GM11168 (cell line): ENCODE measurements around the gene BCAS4.
"Not testable (repeated sequence)": the region's sequence is repeated elsewhere in the genome, so short reads cannot be mapped to it uniquely, and the experiment has no call there.

Source experiments
- in situ Hi-C: fragments of 300-500 bp; cut with MboI; formaldehyde crosslinking; loops from one replicate; pipeline ENCODE4 v1.12.0; 2022; ENCODE audit warnings: low sequenced_read_pairs; ENCODE audit not compliant: unreplicated experiment

The BCAS4 gene

DNA sequence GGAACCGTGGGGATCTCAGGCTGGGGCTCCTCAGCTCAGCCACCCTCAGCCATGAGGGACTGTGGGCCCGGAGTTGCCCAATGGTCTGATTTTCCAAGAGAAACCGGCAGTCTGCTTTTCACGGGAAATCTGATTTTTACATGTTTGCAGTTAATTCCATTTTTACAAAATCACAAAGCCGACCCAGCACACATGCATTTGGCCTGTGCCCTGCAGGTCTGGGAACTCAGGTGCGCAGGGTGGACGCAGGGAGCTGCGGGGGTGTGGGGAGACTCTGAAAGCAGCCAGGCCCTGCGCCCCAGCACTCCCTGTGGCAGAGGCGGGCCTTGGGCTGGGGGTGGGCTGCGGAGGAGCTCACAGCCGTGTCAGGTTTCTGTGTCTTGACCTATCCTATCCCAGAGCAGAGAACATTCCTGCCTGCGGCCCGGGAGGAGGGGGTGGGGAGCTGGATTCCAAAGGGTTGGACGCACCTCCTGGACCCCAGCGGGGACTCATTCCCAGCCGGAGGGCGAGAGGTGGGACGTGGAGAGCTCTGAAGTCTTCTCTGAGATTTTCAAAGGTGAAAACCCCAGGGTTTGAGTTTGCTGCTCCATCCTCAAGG lies 75.8 kb downstream of the BCAS4 start:
- in situ Hi-C loops, result no loop called here

GRCh38 chr20:50872560-50873425 lies 77.9 kb downstream of the BCAS4 start:
- in situ Hi-C loops, result no loop called here

DNA sequence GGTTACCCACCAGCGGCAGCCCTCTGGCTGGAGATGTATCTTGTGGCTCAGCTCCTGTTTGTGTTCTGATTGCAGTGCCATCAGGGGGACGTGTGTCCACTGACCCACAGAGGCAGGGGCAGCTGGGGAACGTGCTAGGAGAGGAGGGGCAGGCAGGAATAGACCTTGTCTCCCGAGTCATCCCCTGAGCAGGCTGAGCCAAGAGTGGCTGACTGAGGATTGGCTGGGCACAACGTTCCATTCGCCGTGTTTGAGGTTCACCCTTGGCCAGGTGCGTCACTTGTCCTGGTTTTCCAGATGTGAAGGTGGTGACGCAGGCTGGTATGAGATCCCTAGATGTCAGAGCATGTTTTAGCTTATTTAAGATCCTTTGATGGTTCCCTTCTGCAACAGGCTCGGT lies 78.7 kb downstream of the BCAS4 start:
- in situ Hi-C loops, result no loop called here

- in situ Hi-C loops, result no loop called here
These were observed 79.4 kb downstream of the BCAS4 start for GRCh38 chr20:50874111-50874757.

DNA sequence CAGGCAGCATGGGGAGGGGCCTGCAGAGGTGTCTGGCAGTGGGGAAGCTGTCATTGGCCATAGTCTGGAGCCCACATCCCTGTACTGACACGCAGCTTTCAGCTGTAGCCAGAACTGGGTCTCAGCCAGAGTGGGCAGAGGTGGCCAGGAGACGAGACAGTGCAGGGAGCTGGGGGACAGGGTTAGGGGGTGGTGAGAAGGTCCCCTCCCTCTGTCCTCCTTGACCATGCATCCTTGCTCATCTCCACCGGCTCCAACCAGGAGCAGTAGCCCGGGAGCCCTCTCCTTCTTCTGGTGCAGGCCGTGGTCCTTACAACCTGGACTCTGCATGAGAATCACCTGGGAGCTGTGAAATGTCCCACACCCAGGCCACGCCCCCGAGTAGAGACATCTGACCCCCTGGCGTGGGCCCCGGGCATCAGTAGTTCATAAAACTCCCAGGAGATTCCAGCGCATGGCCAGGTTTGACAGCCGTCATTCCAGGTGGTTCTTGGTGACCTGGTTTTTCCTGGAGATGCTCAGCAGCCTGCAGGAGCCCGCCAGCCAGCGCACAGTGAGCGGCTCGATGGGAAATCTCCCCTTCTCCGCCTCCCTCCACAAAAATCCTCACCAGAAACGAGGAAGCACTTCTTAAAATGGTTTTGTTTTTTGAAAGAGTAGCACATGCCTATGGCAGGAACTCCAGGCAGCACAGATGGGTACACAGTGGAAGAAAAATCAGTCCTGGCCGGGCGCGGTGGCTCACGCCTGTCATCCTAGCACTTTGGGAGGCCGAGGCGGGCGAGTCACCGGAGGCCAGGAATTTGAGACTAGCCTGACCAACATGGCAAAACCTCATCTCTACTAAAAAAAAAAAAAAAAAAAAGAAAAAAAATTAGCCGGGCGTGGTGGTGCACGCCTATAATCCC lies 80.2 kb downstream of the BCAS4 start:
- in situ Hi-C loops, result no loop called here

GRCh38 chr20:50876063-50876685 lies 81.3 kb downstream of the BCAS4 start:
- in situ Hi-C loops, result no loop called here

GRCh38 chr20:50876816-50877215 lies 82.0 kb downstream of the BCAS4 start:
- in situ Hi-C loops, result no loop called here

- in situ Hi-C loops, result no loop called here
These were observed 82.4 kb downstream of the BCAS4 start for GRCh38 chr20:50877232-50877743.

DNA sequence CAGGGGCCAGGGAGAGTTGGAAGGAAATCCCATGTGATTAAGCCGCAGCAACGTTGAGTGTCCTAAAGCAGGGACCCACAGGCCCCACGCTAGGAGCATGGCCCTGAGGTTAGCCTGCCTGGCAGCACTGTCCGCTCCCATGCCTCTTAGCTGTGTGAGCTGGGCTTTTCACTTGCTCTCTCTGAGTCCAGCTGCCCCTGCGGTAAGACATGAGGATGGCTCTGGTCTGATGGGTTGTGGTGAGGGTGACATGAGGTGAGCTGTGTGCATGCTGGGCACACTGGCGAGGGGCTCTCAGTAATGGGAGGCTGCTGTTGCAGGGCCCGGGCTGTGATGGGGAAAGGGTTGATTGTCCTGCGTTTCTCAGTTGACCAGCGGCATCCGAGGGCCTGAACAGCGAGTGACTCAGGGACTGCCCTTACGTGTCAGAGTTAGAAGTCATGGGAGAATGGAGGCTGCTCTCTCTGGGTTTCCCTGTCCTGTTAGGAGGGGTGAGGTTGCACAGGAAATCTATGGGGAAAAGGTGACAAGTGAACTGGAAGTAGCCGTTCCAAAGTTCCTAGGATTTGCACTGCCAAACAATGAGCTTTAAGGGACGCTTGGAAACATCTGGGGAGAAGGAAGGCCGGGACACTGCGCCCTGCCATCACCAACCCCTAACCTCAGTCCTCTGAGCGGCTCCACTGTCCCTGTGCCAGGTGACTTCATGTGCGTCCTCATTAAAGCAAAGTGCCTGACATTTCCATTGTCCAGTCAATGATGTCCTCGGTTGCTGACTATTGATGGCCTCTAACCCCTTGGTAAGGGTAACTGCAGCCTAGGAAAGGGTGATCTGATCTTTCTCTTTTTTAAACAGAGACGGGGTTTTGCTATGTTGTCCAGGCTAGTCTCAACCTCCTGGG lies 85.0 kb downstream of the BCAS4 start:
- in situ Hi-C loops, result no loop called here

DNA sequence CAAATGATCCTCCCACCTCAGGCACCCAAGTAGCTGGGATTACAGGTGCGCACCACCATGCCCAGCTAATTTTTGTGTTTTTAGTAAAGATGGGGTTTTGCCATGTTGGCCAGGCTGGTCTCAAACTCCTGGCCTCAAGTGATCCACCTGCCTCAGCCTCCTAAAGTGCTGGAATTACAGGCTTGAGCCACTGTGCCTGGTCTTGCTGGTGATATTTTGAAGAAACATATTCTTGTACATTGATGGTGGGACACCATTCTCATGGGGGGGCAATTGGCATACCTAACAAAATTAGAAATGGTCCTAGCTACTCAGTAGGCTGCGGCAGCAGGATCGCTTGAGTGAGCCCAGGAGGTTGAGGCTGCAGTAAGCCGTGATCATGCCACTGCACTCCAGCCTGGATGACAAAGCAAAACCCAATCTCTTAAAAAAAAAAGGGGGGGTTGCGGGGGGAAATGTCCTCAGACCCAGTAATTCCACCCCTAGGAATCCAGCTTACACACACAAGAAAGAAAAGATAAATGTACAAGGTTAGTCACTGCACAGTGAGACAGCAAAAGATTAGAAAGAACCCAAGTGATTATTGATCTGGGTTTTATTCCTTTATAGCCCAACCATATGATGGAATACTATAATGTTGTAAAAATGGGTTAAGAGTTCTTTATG lies 87.0 kb downstream of the BCAS4 start:
- in situ Hi-C loops, result not testable (repeated sequence)

GRCh38 chr20:50883856-50884255 lies 89.0 kb downstream of the BCAS4 start:
- in situ Hi-C loops, result no loop called here

- in situ Hi-C loops, result no loop called here
These were observed 90.2 kb downstream of the BCAS4 start for GRCh38 chr20:50885068-50885467.

- in situ Hi-C loops, result no loop called here
These were observed 90.9 kb downstream of the BCAS4 start for GRCh38 chr20:50885781-50886180.

- in situ Hi-C loops, result no loop called here
These were observed 91.4 kb downstream of the BCAS4 start for GRCh38 chr20:50886184-50886790.

DNA sequence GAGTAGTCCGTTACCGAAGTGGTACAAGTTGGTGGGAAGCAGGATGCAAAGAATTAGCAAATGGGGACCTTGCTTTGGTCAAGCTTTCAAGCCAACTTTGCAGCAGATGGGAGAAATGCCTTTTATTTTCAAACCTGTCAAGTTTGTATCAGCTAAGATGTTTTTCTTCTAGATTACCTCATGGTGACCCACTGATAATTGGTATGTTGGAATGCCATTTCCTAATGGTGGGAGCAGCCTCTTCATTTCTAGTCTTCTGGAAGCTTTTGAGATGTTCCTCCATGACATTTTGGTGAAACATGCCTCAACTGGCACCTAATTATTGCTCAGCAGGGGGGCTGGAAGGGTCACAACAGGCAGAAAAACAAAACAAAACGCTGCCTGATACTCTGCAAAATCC lies 92.7 kb downstream of the BCAS4 start:
- in situ Hi-C loops, result no loop called here

- in situ Hi-C loops, result no loop called here
These were observed 96.3 kb downstream of the BCAS4 start for GRCh38 chr20:50891138-50891537.

DNA sequence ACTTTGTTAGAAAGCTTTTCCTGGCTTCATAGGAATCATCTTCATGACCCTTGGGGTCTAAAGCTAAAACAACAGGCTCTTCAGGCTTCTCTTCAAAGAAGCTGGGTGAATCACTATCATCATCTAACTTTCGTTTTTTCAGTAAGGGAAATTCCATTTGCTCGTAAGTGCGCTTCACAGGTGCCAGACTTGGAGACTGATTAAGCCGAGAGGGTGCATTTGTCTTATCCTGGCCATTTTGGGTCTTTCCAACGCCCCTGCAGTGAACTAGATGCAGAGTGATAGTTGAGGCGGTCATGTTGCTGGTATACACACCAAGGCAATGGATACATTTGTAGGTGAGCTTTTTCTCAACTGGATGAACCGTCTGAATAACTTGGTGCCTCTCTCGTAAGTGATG lies 97.5 kb downstream of the BCAS4 start:
- in situ Hi-C loops, result no loop called here

DNA sequence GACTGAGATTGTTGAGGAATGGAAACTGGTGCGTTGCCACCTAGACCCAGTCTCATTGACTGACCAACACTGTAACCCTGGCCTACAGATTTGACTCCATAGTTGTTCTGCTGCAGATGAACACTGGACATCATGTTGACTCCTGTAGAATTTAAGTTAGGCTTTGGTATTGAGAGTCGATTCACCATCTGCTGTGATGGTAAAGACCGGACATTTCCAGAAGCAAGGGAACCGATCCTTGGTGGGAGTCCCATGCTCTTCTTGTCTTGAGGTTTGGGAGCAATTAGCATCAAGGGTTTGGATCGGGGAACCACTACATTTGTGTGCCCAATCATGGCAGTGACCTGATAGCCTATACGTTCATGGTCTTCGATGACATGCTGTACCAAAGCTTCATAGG lies 98.8 kb downstream of the BCAS4 start:
- in situ Hi-C loops, result no loop called here
